ENCODE measurements around the gene PPM1H.
"Not testable (repeated sequence)": the region's sequence is repeated elsewhere in the genome, so short reads cannot be mapped to it uniquely, and the experiment has no call there.

PPM1H gene

DNA sequence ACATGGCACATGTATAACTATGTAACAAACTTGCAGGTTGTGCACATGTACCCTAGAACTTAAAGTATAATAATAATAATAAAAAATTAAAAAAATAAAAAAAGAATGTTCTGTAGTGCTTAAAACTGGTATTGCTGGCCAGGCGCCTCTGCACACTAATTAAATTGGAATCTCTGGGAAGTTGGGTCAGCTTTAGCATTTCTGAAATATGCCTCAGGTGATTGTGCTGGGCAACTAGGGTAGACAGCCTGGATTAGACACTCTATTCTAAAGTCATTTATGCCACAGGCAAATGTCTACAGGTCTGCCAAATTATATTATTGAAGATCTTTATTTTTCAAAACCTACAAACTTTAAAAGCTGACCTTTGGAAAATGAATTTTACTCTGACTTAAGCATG, 55.3 kb downstream of the PPM1H start:
- TF ChIP-seq, protein P1, sequence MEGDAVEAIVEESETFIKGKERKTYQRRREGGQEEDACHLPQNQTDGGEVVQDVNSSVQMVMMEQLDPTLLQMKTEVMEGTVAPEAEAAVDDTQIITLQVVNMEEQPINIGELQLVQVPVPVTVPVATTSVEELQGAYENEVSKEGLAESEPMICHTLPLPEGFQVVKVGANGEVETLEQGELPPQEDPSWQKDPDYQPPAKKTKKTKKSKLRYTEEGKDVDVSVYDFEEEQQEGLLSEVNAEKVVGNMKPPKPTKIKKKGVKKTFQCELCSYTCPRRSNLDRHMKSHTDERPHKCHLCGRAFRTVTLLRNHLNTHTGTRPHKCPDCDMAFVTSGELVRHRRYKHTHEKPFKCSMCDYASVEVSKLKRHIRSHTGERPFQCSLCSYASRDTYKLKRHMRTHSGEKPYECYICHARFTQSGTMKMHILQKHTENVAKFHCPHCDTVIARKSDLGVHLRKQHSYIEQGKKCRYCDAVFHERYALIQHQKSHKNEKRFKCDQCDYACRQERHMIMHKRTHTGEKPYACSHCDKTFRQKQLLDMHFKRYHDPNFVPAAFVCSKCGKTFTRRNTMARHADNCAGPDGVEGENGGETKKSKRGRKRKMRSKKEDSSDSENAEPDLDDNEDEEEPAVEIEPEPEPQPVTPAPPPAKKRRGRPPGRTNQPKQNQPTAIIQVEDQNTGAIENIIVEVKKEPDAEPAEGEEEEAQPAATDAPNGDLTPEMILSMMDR (IDR thresholded peaks at IDR 0.05; ENCODE audit: low read depth, low read length), result no peak

DNA sequence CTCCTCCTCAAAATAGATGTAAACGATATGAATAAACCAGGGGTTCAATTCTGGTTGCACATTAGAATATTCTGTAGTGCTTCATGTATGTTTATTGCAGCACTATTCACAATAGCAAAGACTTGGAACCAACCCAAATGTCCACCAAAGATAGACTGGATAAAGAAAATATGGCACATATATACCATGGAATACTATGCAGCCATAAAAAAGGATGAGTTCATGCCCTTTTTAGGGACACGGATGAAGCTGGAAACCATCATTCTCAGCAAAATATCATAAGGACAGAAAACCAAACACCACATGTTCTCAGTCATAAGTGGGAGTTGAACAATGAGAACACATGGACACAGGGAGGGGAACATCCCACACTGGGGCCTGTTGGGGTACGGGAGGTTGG, 55.7 kb downstream of the PPM1H start:
- not testable (repeated sequence) for DNase-seq (ENCODE audit: extremely low read depth, low read depth)

More for the DNA sequence above, 55.3 kb downstream of the PPM1H start:
- DNase-seq (ENCODE audit: extremely low read depth, low read depth), result no peak

- DNase-seq (ENCODE audit: extremely low read depth, low read depth), result no peak
Observed at GRCh38 chr12:62878211-62878610, 56.7 kb downstream of the PPM1H start.

GRCh38 chr12:62876938-62877548, 57.9 kb downstream of the PPM1H start:
- no peak for DNase-seq (ENCODE audit: extremely low read depth, low read depth)
- TF ChIP-seq, protein P1 (IDR thresholded peaks at IDR 0.05; ENCODE audit: low read depth, low read length), result no peak

More at GRCh38 chr12:62878211-62878610, 56.7 kb downstream of the PPM1H start:
- TF ChIP-seq, protein P1 (IDR thresholded peaks at IDR 0.05; ENCODE audit: low read depth, low read length), result no peak

GRCh38 chr12:62873826-62874448, 61.0 kb downstream of the PPM1H start:
- TF ChIP-seq, protein P1 (IDR thresholded peaks at IDR 0.05; ENCODE audit: low read depth, low read length), result no peak
- no peak for DNase-seq (ENCODE audit: extremely low read depth, low read depth)

DNA sequence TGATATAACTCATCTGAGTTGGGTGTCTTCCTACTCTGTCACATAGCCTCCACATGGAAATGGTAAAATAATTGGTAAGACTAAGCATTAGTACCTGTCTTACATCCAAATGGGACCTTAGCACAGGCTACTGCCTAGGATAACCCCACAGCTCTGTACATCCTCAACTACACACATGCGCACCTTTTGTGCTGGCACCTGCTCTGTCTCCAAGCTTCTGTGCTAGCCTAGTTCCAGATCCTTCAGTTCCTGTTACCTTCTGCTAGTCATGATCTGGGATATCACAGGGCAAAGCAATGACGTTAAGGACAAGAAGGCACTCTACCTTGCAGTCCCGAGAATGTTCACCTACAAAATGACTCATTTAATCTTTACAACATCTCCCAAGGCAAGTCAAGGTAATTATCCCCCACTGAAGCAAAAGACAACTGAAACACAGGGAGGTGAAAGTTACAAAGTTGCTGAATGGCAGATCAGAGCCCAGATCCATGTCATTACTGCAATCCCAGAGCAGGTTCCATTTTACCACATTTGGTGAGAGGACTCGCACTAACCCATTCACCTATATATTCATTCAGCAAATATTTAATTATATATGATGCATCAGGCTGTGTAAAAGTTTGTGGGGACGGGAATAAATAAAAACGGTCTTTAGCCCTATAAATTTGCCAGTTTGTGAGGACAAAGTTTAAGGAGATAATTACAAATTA, 61.7 kb downstream of the PPM1H start:
- TF ChIP-seq, protein P1 (IDR thresholded peaks at IDR 0.05; ENCODE audit: low read depth, low read length), result no peak

DNA sequence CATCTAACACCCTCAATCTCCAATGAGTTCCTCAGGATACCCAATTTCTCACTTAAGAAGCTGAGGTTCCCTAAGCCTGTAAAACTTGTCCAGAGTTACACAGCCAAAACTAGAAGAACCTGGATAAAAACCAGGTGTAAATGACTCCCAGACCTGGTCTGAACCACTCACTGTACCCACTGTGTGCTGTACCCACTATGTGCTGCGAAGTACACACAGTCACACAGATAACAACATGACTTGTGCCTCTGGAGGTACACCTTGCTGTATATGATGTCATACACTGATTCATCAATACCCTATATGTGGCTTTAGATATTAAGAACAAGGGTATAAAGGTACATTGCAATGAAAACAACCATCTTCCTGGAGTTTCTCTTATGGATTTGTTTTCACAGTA, 66.1 kb downstream of the PPM1H start:
- no peak for DNase-seq (ENCODE audit: extremely low read depth, low read depth)
- TF ChIP-seq, protein P1 (IDR thresholded peaks at IDR 0.05; ENCODE audit: low read depth, low read length), result no peak

More for the DNA sequence above, 61.7 kb downstream of the PPM1H start:
- no peak for DNase-seq (ENCODE audit: extremely low read depth, low read depth)

All from AG09319 (cell line).